ENCODE results near the gene AKAP6.

AKAP6 gene

DNA sequence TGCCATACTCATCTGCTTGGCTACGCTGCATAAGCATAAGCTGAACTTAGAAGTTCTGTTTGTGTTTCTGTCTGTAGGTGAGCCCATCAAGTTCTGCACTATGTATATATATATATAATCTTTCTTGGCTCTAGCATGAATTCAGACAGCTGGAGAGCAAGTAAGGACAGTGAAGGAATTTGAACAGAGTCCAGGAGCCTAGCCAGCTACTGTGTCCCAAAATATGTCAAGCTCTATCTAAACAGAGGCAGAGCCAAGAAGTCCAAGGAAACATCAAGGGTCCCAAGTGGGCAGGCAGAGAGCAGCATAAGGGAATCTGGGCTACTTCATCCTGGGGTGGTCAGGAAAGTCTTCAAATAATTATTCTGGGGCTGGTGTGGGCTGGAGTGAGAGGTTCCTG, 491.1 kb downstream of the AKAP6 start:
- no peak overlapping the region for H3K4me3 ChIP-seq
- H3K27ac ChIP-seq: no peak overlapping the region

DNA sequence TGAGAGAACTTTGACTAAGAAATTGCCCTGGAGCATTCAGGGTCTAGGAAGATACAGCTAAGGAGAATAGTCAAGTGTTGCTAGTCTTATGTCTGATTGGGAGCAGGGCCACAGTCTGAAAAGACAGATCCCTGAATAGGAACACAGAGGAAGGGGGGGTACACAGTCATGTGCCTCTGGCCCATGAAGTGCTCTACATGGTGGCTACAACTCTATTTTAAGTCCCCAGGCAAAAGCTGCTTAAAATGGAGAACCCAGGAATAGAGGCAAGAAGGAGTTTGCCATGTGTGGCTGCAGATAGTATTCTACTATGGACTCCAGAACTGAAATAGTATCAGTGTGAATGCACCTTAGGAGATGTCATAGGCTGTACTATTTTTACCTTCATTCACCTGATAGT, 491.6 kb downstream of the AKAP6 start:
- no peak overlapping the region for H3K27ac ChIP-seq
- no peak overlapping the region for H3K4me3 ChIP-seq

DNA sequence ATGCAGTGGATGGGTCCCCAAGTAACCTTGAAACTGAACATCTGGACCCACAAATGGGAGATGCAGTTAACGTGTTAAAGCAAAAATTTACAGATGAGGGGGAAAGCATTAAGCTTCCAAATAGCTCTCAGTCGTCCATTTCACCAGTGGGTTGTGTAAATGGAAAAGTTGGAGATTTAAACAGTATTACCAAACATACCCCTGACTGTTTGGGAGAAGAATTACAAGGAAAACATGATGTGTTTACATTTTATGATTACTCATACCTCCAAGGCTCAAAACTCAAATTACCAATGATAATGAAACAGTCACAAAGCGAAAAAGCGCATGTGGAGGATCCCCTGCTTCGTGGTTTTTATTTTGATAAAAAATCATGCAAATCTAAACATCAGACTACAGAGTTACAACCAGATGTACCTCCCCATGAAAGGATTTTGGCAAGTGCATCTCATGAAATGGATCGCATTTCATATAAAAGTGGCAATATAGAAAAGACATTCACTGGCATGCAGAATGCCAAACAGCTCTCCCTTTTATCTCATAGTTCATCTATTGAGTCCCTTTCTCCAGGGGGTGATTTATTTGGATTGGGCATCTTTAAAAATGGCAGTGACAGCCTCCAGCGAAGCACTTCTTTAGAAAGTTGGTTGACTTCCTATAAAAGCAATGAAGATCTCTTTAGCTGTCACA, 493.0 kb downstream of the AKAP6 start:
- H3K4me3 ChIP-seq: no peak overlapping the region
- no peak overlapping the region for H3K27ac ChIP-seq

DNA sequence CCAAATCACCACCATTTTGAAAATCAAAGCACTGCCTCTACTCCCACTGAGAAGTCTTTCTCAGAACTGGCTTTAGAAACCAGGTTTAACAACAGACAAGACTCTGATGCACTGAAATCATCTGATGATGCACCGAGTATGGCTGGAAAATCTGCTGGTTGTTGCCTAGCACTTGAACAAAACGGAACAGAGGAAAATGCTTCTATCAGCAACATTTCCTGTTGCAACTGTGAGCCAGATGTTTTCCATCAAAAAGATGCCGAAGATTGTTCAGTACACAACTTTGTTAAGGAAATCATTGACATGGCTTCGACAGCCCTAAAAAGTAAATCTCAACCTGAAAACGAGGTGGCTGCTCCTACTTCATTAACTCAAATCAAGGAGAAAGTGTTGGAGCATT, 494.6 kb downstream of the AKAP6 start:
- H3K4me3 ChIP-seq: no peak overlapping the region
- H3K27ac ChIP-seq: no peak overlapping the region

DNA sequence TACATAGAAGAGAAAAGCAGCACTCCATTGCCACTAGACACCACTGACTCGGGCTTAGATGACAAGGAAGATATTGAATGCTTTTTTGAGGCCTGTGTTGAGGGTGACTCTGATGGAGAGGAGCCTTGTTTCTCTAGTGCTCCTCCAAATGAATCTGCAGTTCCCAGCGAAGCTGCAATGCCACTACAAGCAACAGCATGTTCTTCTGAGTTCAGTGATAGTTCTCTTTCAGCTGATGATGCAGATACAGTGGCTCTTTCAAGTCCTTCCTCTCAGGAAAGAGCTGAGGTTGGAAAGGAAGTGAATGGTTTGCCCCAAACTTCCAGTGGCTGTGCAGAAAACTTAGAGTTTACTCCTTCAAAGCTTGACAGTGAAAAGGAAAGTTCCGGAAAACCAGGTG, 495.1 kb downstream of the AKAP6 start:
- H3K27ac ChIP-seq: no peak overlapping the region

DNA sequence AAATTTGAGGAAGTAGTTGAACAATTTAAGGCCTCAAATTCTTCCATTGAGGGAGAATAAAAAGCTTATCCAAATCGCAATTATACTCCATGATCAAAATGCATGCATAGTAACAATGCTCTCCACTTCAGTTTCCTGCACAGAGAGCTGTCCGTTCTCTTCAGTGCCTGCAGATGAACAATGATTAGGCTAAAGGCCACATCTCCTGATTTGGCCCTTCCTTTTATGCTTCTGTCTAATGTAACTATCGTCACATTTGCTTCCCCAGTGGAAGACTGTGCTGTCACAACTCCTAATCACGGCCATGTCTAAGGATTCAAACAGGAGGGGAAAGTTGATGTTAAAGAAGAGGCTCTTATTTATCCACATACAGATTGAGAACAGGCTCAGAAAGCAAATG, 496.0 kb downstream of the AKAP6 start:
- Histone ChIP-seq H3K27ac (no peak overlapping the region), H3K4me3 (no peak overlapping the region)

More for the DNA sequence above, 495.1 kb downstream of the AKAP6 start:
- no peak overlapping the region for H3K4me3 ChIP-seq

DNA sequence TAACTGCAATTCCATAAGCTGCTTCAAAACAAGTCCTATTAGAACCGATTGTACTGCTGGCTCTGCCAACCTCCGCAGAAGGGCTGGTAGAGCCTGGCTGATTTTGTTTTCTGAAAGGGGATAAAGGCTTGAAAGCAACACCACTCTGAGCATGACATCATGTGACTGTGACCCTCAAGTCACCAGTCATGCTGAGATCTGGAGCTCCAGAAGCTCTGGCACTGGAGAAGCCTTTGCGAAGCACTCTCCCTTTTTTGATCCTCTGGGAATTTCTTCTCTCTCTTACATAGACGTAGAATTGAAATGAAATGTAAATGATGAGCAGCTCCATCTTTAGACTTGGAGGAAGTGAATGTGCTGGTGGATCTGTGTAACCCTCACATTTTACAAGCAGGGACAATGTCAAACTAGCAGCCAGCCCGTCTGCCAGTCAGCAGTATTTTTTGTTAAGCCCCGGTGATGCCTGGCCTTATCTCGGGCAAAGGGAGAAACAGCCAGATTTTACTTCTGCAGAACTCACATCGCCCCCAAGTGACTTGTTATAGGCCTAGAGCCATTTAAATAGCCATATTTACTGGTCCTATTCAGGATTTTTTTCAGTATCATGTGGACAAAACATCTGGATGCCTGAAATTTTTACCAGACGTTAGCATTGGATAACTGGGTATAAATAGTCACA, 497.4 kb downstream of the AKAP6 start:
- no peak overlapping the region for H3K27ac ChIP-seq
- no peak overlapping the region for H3K4me3 ChIP-seq

DNA sequence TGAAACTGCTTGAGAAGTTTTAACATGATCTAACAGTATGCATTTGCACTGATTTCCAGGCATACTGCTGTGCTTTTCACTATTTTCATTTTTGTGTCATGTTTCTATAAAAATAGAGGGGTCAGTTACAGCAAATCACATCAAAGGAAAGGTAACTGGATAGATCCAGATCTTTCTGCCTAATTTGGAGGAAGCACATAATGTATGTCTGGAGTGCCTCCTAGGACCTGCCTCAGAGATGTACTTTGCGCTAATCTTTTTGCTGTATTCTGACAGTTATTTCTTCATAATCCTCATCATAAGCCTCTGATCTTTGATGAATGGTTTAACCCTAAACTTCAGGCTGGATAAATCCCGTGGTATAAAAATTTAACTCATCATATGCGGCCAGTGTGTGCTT, 498.4 kb downstream of the AKAP6 start:
- H3K4me3 ChIP-seq: no peak overlapping the region

DNA sequence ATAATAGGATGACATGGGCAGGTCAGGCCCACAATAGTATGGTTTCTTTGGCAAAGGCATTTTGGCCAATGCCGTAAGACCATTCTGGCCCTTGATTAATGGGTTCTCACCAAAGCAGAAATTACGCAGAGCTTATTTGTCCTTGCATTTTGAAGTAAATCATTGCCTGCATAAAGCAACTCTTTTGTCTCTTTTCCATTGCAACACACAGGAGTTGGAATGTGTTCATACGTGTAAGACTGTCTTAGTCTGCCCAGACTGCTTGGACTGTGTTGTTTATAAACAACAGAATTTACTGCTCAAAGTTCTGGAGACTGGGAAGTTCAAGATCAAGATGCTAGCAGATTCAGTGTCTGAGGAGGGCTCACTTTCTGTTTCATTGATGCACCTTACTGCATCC, 506.8 kb downstream of the AKAP6 start:
- H3K27ac ChIP-seq: no peak overlapping the region
- no peak overlapping the region for H3K4me3 ChIP-seq

More for the DNA sequence above, 498.4 kb downstream of the AKAP6 start:
- H3K27ac ChIP-seq: no peak overlapping the region

DNA sequence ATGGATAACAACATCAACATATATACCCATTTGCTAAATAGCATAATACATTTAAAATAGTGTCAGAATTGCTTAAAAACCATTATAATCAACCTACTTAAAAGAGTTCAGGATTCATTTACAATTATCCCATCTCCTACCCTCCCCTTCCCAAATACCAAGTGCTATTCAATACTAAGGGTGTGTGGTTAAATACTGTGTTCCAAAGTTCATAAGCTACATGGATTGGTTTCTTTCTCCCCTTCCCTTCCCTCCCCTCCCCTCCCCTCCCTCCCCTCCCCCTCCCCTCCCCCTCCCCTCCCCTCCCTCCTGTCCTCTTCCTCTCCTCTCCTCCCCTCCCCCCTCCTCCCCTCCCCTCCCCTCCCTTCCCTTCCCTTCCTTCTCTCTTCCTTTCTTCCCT, 512.6 kb downstream of the AKAP6 start:
- Histone ChIP-seq H3K27ac (no peak overlapping the region), H3K4me3 (no peak overlapping the region)

DNA sequence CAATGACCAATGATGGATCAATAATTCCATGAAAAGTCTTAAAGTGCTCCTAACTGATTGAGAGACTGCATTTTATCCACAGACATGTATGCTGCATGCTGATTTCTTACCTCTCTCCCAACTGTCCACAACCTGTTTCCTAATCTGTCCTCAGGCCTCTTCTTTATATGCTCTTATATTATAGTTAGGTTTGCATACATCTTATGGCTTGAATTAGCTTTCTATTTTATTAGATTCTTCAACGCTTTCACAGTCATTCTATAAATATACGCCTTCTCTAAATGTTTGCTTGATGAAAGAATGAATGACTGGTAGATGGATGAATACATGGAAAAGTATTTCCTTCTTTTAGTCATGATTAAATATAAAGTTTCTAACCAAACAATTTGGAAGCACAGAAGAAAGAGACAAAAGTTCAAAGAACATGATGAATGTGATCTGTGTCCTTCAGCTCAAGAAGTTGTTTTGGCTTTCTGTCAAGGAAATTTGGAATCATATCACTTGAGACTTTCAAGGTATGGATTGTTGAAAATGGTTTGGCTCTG, 517.8 kb downstream of the AKAP6 start:
- Histone ChIP-seq H3K27ac (no peak overlapping the region), H3K4me3 (no peak overlapping the region)

DNA sequence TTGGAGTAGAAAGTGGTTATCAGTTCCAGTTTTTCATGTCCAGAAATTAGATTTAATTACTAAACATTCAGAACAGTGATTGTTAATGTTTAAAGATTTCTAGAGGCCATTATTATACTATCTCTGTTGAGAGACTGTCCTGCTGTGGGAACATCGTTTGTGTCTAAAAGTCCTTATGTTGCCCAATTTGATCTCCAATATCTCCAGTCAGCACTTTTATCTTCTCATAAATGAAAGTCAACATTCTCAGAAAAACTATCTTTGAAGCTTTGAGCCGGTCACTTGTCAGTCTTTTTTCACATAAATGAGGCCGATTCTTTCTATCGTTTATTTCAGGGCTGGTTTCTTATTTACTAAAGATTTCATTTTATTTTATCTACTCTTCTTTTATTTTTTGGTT, 518.8 kb downstream of the AKAP6 start:
- Histone ChIP-seq H3K27ac (no peak overlapping the region), H3K4me3 (no peak overlapping the region)

DNA sequence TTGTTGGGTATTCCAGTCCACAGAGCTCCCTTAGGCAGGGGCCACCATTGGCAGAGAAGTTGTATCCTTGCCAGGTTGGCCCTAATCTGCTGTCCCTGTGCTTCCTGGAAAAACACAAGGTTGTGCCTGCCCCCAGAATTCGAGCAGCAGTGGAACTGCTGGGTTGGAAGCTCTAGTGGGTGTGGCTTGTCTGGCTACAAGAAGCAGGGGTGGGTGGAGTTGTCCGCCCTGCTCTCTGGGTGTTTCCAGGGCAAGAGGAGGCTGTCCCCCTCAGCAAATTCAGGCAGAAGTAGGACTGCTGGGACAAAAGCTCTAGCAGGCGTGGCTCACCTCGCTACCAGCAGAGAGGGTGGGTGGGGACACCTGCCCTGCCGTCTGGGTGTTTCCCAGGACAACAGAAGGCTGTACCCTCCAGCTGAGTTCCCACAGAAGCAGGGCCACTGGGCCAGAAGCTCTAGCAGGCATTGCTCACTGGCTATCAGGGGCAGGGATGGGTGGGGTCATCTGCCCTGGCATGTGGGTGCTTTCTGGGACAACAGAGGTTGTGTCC, 536.8 kb downstream of the AKAP6 start:
- no peak overlapping the region for H3K27ac ChIP-seq

DNA sequence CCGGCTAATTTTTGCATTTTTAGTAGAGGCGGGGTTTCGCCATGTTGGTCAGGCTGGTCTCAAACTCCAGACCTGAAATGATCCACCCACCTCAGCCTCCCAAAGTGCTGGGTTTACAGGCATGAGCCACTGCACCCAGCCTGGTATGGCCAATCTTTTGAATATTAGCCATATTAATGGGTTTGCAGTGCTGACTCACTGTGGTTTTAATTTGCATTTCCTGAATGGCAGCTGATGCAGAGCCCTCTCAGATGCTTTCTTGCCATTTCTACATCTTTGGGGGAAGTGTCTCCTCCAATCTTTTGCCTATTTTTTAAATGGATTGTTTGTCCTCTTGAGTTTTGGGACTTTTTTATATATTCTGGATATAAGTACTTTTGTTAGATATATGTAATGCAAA, 554.1 kb downstream of the AKAP6 start:
- Histone ChIP-seq H3K27ac (no peak overlapping the region), H3K4me3 (no peak overlapping the region)

More for the DNA sequence above, 536.8 kb downstream of the AKAP6 start:
- no peak overlapping the region for H3K4me3 ChIP-seq
